Measurements from ENCODE around the gene RBFA.
A peak's percentile ranks its signal among the peaks of the same experiment; 100 is the strongest.
"Not testable (repeated sequence)": the region's sequence is repeated elsewhere in the genome, so short reads cannot be mapped to it uniquely, and the experiment has no call there.

The RBFA gene, protein sequence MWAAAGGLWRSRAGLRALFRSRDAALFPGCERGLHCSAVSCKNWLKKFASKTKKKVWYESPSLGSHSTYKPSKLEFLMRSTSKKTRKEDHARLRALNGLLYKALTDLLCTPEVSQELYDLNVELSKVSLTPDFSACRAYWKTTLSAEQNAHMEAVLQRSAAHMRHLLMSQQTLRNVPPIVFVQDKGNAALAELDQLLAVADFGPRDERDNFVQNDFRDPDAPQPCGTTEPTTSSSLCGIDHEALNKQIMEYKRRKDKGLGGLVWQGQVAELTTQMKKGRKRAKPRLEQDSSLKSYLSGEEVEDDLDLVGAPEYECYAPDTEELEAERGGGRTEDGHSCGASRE

GRCh38 chr18:80034068-80034851 lies at the start of gene RBFA:
Gene RBFA, plus strand, starts transcription at chr18:80034434. Its CDS starts 62 bp downstream, at chr18:80034496.
- ATAC-seq (ENCODE audit: low read depth) (peak; percentile 61), DNase-seq (ENCODE audit: low spot score in 2 of 2) (peak; percentile 94 to 98)
- peaks cover 22% of the 10 kb centered on the region for H3K4me1 Mint-ChIP-seq
- peak within 1 kb of the TSS; percentile 85 for H3K4me3 Mint-ChIP-seq
- H3K27ac Mint-ChIP-seq = peak within 1 kb of the TSS; percentile 92
- peaks cover 3% of the 10 kb centered on the region for H3K9me3 Mint-ChIP-seq
- no peaks in the 10 kb centered on the region for H3K27me3 Mint-ChIP-seq
- peaks cover 19% of the 10 kb centered on the region for H3K36me3 Mint-ChIP-seq

- peak overlapping the region; percentile 83 for H3K27ac Mint-ChIP-seq
- no peak overlapping the region for H3K4me3 Mint-ChIP-seq
Measured at GRCh38 chr18:79985172-79985571, 49.1 kb upstream of the RBFA start.

DNA sequence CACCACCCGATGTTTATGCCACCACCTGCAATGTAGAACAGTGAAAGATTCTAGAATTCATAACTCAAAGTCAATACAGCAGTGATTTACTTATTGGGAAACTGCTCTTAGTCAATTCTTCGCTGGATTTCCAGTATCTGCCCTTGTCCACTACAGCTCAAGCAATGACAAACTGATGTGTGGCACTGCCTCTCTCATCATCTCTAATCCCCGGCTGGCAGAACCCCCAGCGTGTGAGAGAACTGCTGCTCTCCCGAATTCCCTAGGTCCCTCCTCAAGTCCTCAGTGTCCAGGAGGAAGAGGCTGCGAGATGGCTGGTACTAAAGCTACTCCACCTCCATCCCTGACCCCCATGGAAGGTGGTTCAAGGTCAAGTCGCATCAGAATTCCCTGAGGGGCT lies 47.5 kb upstream of the RBFA start:
- peaks cover 10% of the 10 kb centered on the region for H3K36me3 Mint-ChIP-seq

More at GRCh38 chr18:79985172-79985571, 49.1 kb upstream of the RBFA start:
- Mint-ChIP-seq H3K27me3 (no peaks in the 10 kb centered on the region), H3K4me1 (peaks cover 28% of the 10 kb centered on the region), H3K9me3 (no peaks in the 10 kb centered on the region), H3K36me3 (peaks cover 13% of the 10 kb centered on the region)
- DNase-seq (ENCODE audit: low spot score in 2 of 2) = no peak
- no peak for ATAC-seq (ENCODE audit: low read depth)

DNA sequence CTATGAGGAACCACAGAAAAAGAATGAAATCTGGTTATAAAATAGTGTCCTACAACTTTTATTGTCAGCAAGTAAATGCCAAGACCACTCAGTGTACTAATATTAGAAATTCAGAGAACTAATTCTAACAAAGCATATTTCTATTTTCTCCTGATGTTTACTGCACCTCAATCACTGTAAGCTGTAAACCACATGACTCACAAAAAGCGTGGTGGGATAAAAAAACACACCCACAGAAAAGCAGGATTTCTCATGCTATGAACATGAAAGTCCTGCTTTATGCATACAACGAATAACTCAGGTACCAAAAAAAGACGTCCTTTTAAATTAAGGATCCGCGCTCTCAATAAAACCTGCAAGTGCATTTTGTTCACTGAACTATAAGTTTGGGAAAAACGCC lies 46.7 kb upstream of the RBFA start:
- Mint-ChIP-seq H3K4me3 (peak overlapping the region; percentile 93), H3K4me1 (peaks cover 17% of the 10 kb centered on the region), H3K27me3 (no peaks in the 10 kb centered on the region), H3K27ac (peak overlapping the region; percentile 95), H3K9me3 (no peaks in the 10 kb centered on the region), H3K36me3 (peaks cover 6% of the 10 kb centered on the region)
- ATAC-seq (ENCODE audit: low read depth) = no peak
- DNase-seq (ENCODE audit: low spot score in 2 of 2) = no peak

More for the DNA sequence above, 47.5 kb upstream of the RBFA start:
- H3K27me3 Mint-ChIP-seq = no peaks in the 10 kb centered on the region
- ATAC-seq (ENCODE audit: low read depth) (no peak), DNase-seq (ENCODE audit: low spot score in 2 of 2) (no peak)
- no peaks in the 10 kb centered on the region for H3K9me3 Mint-ChIP-seq
- peaks cover 24% of the 10 kb centered on the region for H3K4me1 Mint-ChIP-seq
- H3K27ac Mint-ChIP-seq = peak overlapping the region; percentile 85
- peak overlapping the region; percentile 67 for H3K4me3 Mint-ChIP-seq

GRCh38 chr18:79988071-79988450 lies 46.2 kb upstream of the RBFA start:
- Mint-ChIP-seq H3K9me3 (no peaks in the 10 kb centered on the region), H3K27me3 (no peaks in the 10 kb centered on the region), H3K4me1 (peaks cover 15% of the 10 kb centered on the region), H3K36me3 (peaks cover 6% of the 10 kb centered on the region), H3K27ac (peak overlapping the region; percentile 95), H3K4me3 (peak overlapping the region; percentile 93)
- ATAC-seq (ENCODE audit: low read depth) (peak; percentile 72), DNase-seq (ENCODE audit: low spot score in 2 of 2) (peak; percentile 61 to 82)

DNA sequence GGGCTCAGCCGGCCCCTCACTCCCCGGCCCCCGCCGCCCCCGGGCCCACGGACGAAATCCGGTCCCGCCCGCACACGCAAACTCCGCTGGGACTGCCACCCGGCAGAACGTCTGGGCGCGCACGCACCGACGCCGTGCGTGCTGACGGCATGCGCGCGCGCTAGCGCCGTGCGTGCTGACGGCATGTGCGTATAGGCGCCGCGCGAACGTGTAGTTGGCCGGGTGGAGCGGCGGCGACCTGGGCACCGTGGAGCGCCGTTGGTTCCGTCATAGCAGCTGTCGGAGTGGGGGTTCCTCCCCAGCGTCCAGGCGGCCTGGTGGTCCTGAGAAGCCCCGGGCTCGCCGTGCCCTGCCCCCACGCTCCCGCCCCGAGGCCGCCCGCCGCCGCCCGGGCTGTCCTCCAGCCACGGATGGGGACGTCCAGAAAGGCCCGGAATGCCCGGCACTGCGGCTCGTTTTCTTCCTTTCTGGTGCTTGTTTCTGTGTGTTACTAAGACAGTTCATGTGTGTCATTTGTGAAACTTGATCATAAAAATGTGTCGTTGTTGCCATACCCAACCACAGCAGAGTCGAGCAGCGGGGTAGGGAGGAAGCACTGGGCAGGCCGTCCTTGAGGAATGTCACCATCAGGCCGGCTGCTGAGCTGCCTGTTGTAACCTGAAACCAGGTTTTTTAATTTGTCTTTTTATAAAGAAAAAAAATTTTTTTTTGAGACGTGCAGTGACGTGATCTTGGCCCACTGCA lies 45.6 kb upstream of the RBFA start, which contains the start of gene TXNL4A:
TSS of gene TXNL4A (minus strand) at position 113 of the 744 bp plus-strand sequence. CDS start 171 bp downstream, outside the sequence.
- ATAC-seq (ENCODE audit: low read depth) (peak; percentile 94), DNase-seq (ENCODE audit: low spot score in 2 of 2) (peak in 1 of 2 donors; percentile 76)
- Mint-ChIP-seq H3K9me3 (no peaks in the 10 kb centered on the region), H3K36me3 (peaks cover 6% of the 10 kb centered on the region), H3K4me1 (peaks cover 13% of the 10 kb centered on the region), H3K27ac (peak within 1 kb of the TSS; percentile 95), H3K4me3 (peak within 1 kb of the TSS; percentile 93), H3K27me3 (no peaks in the 10 kb centered on the region)

- H3K4me3 Mint-ChIP-seq = peak overlapping the region; percentile 93
- H3K27ac Mint-ChIP-seq = peak overlapping the region; percentile 95
- peaks cover 2% of the 10 kb centered on the region for H3K36me3 Mint-ChIP-seq
- H3K4me1 Mint-ChIP-seq = peaks cover 11% of the 10 kb centered on the region
- H3K27me3 Mint-ChIP-seq = no peaks in the 10 kb centered on the region
- DNase-seq (ENCODE audit: low spot score in 2 of 2) (no peak), ATAC-seq (ENCODE audit: low read depth) (no peak)
- no peaks in the 10 kb centered on the region for H3K9me3 Mint-ChIP-seq
Measured at GRCh38 chr18:79989195-79989497, 45.1 kb upstream of the RBFA start.

DNA sequence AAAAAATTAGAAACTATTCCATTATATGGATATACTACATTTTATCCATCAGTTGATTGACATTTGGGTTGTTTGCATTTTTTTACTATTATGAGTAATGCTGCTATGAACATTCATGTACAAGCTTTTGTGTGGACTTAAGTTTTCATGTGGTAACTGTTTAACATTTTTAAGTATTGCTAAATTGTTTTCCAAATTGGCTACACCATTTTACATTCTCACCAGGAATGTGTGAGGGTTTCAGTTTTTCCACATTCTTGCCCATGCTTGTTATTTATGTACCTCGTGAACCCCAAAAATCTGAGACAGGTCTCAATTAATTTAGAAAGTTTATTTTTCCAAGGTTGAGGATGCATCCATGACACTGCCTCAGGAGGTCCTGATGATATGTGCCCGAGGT lies 42.7 kb upstream of the RBFA start:
- Mint-ChIP-seq H3K36me3 (no peaks in the 10 kb centered on the region), H3K4me1 (peaks cover 6% of the 10 kb centered on the region), H3K27me3 (peaks cover 3% of the 10 kb centered on the region), H3K27ac (no peak overlapping the region), H3K4me3 (no peak overlapping the region), H3K9me3 (peaks cover 2% of the 10 kb centered on the region)
- ATAC-seq (ENCODE audit: low read depth) (no peak), DNase-seq (ENCODE audit: low spot score in 2 of 2) (no peak)

DNA sequence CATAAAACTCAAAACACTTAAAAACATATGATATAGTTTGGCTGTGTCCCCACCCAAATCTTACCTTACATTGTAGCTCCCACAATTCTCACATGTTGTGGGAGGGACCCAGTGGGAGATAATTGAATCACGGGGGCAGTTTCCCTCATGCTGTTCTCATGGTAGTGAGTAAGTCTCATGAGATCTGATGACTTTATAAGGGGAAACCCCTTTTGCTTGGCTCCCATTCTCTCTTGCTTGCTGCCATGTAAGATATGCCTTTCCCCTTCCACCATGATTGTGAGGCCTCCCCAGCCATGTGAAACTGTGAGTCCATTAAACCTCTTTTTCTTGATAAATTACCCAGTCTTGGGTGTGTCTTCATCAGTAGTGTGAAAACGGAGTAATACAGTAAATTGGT lies 34.5 kb upstream of the RBFA start:
- H3K36me3 Mint-ChIP-seq; H3K4me1 Mint-ChIP-seq; H3K4me3 Mint-ChIP-seq; H3K27me3 Mint-ChIP-seq; DNase-seq (ENCODE audit: low spot score in 2 of 2); H3K9me3 Mint-ChIP-seq; ATAC-seq (ENCODE audit: low read depth); H3K27ac Mint-ChIP-seq: not testable (repeated sequence)

- Mint-ChIP-seq H3K36me3 (peaks cover 9% of the 10 kb centered on the region), H3K4me3 (no peak overlapping the region), H3K27ac (no peak overlapping the region), H3K9me3 (peaks cover 7% of the 10 kb centered on the region), H3K4me1 (peaks cover 6% of the 10 kb centered on the region), H3K27me3 (peaks cover 1% of the 10 kb centered on the region)
- DNase-seq (ENCODE audit: low spot score in 2 of 2) = no peak
- ATAC-seq (ENCODE audit: low read depth) = no peak
Measured at GRCh38 chr18:80000877-80001276, 33.4 kb upstream of the RBFA start.

DNA sequence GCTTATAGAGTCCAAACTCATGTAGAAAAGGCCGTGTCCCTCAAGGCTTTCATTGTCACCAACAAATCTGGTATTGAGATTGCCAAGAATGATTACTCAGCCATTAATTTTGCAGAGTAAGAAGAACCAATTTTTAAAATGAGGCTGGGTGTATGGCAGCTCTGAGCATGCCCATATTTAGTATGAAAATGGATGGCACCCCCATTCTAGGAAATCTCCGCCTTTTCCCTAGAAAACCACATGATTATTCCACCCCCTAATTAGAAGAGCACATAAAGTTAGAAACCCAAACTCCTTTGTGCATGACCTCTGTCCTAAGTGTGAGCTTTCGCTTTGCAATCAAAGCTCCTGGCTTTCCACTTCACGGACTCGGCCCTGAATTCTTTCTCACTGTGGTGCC lies 31.8 kb upstream of the RBFA start:
- DNase-seq (ENCODE audit: low spot score in 2 of 2) (no peak), ATAC-seq (ENCODE audit: low read depth) (no peak)
- Mint-ChIP-seq H3K4me3 (no peak overlapping the region), H3K36me3 (peaks cover 11% of the 10 kb centered on the region), H3K4me1 (peaks cover 6% of the 10 kb centered on the region), H3K27ac (no peak overlapping the region), H3K27me3 (no peaks in the 10 kb centered on the region), H3K9me3 (peaks cover 12% of the 10 kb centered on the region)

DNA sequence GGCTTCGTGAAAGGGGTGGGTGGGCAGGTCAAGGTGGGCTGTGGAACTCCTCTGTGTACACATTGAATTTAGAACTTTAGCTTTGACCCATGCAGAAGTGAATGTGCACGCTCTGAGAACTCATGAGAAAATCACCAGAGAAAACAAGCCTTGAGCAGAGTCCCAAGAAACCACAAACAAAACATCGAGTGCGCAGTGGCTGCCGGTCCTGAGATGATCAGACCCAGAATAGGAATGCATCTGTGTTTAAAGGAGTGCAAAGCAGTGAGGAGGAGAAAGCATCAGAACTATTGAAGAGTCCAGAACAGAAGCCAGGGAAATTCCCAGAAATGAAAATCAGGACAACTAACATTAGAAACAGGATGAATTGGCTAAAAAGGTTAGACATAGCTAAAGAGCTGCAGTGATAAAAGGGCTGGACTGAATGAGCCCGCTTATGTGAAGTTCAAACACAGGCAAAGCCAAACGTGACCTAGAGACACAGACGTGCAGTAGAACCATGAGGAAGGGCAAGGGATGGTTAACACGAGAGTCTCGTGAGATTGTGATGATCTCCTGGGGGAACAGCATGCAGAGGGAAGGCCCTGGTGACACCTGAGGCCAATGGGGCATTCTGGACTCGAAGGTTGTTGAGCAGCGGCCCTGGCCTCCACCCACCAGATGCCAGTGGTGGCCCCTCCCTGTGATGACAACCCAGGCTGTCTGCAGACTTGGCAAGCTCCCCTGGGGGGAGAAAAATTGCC lies 29.5 kb upstream of the RBFA start:
- H3K4me3 Mint-ChIP-seq = peak overlapping the region; percentile 14
- H3K4me1 Mint-ChIP-seq = peaks cover 6% of the 10 kb centered on the region
- H3K9me3 Mint-ChIP-seq = peaks cover 17% of the 10 kb centered on the region
- DNase-seq (ENCODE audit: low spot score in 2 of 2) (no peak), ATAC-seq (ENCODE audit: low read depth) (peak; percentile 78)
- peaks cover 15% of the 10 kb centered on the region for H3K36me3 Mint-ChIP-seq
- H3K27ac Mint-ChIP-seq = peak overlapping the region; percentile 72
- no peaks in the 10 kb centered on the region for H3K27me3 Mint-ChIP-seq

- no peak overlapping the region for H3K27ac Mint-ChIP-seq
- no peaks in the 10 kb centered on the region for H3K27me3 Mint-ChIP-seq
- H3K9me3 Mint-ChIP-seq = peaks cover 16% of the 10 kb centered on the region
- peaks cover 14% of the 10 kb centered on the region for H3K36me3 Mint-ChIP-seq
- no peak overlapping the region for H3K4me3 Mint-ChIP-seq
- DNase-seq (ENCODE audit: low spot score in 2 of 2) = no peak
- peak; percentile 38 for ATAC-seq (ENCODE audit: low read depth)
- peaks cover 6% of the 10 kb centered on the region for H3K4me1 Mint-ChIP-seq
Measured at GRCh38 chr18:80006724-80007123, 27.5 kb upstream of the RBFA start.

All from memory B cell (primary cell).